ENCODE results near the gene CLTA.
"Not testable (repeated sequence)": the region's sequence is repeated elsewhere in the genome, so short reads cannot be mapped to it uniquely, and the experiment has no call there.

The CLTA gene

GRCh38 chr9:36239675-36240074 is 49.0 kb downstream of the CLTA start:
- DNase-seq (ENCODE audit: low read depth) = not testable (repeated sequence)

GRCh38 chr9:36245906-36246305 is 55.2 kb downstream of the CLTA start:
- no peak for DNase-seq (ENCODE audit: low read depth)

DNA sequence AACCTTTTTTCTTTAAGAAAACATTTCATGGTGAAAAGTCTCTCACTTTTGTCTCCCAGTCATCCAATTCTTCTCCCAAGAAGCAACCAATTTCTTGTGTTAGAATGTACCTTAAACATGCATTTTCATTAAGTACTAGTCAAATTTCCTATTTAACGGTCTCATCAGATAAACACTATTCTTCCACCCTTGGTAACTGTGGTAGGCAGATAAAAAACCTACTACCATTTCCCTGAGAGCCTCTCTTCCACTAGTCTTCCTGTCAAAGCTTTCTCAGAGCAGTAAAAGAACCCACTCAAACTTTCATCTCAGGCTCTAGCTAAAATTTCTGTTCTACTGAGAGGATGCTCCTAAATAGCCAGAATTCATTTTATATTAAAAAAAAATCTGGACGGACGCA is 56.6 kb downstream of the CLTA start:
- no peak for DNase-seq (ENCODE audit: low read depth)

DNA sequence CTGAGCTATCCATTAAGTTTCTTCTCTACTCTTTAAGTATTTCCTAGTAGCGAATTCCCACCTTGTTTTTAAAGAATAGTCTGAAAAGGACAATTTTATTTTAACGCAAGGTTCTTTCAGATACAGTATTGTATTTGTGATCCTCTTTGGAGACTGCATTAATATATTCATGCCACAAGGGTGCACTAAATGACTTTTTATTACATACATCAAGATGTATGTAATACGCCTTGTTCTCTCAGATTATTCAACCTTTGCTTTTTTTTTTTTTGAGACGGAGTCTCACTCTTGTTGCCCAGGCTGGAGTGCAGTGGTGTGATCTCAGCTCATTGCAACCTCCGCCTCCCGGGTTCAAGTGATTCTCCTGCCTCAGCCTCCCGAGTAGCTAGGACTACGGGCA is 57.3 kb downstream of the CLTA start:
- DNase-seq (ENCODE audit: low read depth) = not testable (repeated sequence)

DNA sequence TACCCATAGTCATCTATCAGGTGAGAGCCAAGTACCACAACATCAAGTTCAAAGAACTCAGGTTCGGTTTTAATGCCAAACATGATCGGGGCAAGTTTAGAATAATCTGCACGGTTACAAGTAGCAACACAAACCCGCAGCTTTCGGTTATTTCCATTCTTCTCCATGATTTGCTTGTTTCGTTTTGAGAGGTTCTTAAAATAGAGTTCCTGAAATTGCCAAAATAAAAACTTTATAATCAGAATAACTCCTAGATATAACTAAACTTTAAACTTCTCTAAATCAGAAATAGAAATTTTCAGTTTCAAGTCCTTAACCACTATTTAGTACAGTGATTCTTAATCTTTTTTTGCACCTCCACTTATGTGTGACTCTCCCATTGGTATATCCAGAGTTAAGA is 58.5 kb downstream of the CLTA start:
- no peak for DNase-seq (ENCODE audit: low read depth)

DNA sequence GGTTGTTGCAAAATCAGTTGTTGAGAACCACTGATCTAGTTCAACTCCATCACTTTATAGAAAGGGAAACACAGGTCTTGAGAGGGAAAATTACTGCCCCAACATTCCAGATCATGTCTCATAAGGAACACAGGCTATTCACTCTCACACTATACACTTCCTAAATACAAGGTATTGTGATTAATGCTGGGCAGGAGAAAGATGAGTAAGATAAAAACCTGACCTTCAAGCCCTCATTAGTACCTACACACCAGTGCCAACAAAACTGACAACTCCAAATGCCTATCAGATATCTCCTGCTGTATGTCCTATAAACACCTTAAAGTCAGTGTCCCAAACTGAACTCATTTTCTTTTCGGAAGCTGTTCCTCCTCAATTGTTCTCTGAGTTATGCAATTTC is 59.4 kb downstream of the CLTA start:
- no peak for DNase-seq (ENCODE audit: low read depth)

- no peak for DNase-seq (ENCODE audit: low read depth)
Observed at GRCh38 chr9:36251428-36251827, 60.7 kb downstream of the CLTA start.

- peak; percentile 98 for DNase-seq (ENCODE audit: low read depth)
Observed at GRCh38 chr9:36258208-36258995, 67.7 kb downstream of the CLTA start, which contains the start of gene GNE. Gene GNE (minus strand): TSS chr9:36258448. CDS start chr9:36249355, 9,093 bp downstream.

DNA sequence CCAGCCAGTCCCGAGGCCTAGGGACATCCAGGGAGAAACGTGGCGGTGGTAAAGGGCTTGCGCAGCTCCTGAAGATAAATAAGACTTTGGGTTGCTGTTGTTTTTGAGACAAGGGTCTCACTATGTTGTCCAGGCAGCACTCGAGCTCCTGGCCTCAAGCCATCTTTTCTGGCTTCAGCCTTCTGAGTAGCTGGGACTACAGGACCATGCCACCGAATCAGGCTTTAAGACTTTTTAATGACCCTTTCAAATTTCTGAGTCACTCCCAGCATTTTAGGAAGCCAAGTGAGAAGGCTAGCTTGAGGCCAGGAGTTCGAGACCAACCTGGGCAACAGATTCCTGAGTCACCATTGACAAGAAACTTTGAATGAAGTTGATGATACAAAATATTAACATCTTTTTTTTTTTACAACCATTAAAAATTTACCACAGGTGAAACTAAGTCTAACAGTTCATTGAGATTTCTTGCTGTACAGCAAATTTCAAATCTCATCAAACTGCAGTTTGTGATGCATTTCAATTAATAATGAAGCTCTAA is 68.3 kb downstream of the CLTA start:
- DNase-seq (ENCODE audit: low read depth) = no peak
